IgD-negative memory B cell (primary cell): Measurements from ENCODE around the gene CRIP2. TPM values are rescaled to one million over a fixed set of nuclear protein-coding genes. Genes with fewer than 3 reads are reported as not detected.
A peak's percentile ranks its signal among the peaks of the same experiment; 100 is the strongest.

ENCODE experiments used
- H3K27ac Mint-ChIP-seq, 3 donors: one replicate each; pipeline ENCODE4 v1.8.0; 2020 to 2022; ENCODE audit warnings: mild to moderate bottlenecking in 3 of 3, mixed read lengths in 3 of 3, moderate library complexity in 1 of 3
- H3K27me3 Mint-ChIP-seq: one replicate; pipeline ENCODE4 v1.8.0; 2021; ENCODE audit warnings: mixed read lengths
- H3K36me3 Mint-ChIP-seq: one replicate; pipeline ENCODE4 v1.8.0; 2020; ENCODE audit warnings: mild to moderate bottlenecking, mixed read lengths
- H3K4me1 Mint-ChIP-seq, 3 donors: one replicate each; pipeline ENCODE4 v1.8.0; 2020 to 2022; ENCODE audit warnings: mixed read lengths in 3 of 3, mild to moderate bottlenecking in 1 of 3
- H3K4me3 Mint-ChIP-seq, 4 donors: one replicate each; pipeline ENCODE4 v1.8.0; 2020 to 2022; ENCODE audit warnings: mild to moderate bottlenecking in 4 of 4, mixed read lengths in 4 of 4, moderate library complexity in 3 of 4
- H3K9me3 Mint-ChIP-seq, 3 donors: one replicate each; pipeline ENCODE4 v1.8.0; 2020 to 2021; ENCODE audit warnings: mixed read lengths in 3 of 3, mild to moderate bottlenecking in 1 of 3
- polyA plus RNA-seq: library from polyadenylated mRNA; unstranded; fragments of 300-500 nt; fragmentation: Illumina TruSeq; gene quantifications from one replicate; pipeline ENCODE4 v1.2.3, GENCODE V29; 2021

The CRIP2 gene
- polyA plus RNA-seq, 1 donor from 2014 or later: 70.8 TPM

DNA sequence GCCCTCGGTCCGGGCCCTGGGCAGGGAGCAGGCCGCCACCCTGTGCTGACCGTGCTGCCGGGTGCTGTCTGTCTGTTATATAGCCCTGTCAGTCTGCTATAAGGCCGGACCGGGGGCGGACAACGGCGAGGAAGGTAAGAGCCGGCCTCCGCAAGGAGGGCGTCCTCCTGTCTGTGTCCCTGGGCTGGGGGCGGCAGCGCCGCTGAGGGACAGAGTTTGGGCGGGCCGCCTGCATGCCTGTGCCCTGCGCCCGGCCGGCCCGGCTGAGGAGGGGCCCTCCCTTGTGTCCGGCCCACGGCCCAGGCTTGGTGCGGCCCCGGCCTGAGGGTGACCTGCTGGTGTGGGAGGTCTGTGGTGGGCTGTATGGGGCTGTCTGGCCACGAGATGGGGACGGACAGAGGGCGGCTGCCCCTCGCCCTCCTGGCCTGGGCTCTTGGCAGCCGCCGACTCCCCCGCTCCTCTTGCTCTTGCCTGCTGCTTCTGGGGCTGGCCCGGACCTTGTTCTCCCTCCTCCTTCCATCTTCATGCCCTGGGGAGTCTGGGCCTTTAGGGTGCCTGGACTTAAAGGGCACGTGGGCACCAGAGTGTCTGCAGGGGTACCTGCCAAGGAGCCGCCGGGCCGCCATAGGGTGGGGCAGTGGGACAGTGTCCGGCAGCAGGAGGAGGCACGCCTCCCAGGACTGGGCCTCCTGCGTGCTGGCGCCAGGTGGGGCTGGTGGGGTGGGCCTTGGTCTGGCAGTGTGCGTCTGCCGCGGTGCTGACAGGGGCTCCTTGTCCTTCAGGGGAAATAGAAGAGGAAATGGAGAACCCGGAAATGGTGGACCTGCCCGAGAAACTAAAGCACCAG is 25.1 kb upstream of the CRIP2 start:
- H3K27ac Mint-ChIP-seq: no peak overlapping the region
- peaks cover 0 to 2% (median 0%) of the 10 kb centered on the region in 3 donors for H3K4me1 Mint-ChIP-seq
- peaks cover 1% of the 10 kb centered on the region for H3K36me3 Mint-ChIP-seq
- no peaks in the 10 kb centered on the region for H3K9me3 Mint-ChIP-seq
- no peaks in the 10 kb centered on the region for H3K27me3 Mint-ChIP-seq
- H3K4me3 Mint-ChIP-seq: no peak overlapping the region

DNA sequence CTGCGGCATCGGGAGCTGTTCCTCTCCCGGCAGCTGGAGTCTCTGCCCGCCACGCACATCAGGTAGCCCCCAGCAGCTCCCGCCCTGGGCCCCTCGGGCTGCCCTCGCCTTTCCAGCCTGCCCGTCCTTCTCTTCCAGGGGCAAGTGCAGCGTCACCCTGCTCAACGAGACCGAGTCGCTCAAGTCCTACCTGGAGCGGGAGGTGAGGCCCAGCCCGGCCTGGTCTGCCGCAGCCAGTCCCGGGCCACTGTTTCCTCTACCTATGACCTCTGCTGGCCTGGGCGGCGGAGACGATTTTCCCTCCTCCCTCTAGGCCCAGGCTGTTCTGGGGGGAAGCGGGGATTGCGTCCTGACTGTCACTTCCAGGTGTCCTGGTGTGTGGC is 24.5 kb upstream of the CRIP2 start:
- Mint-ChIP-seq H3K9me3 (no peaks in the 10 kb centered on the region), H3K4me3 (no peak overlapping the region), H3K36me3 (peaks cover 1% of the 10 kb centered on the region), H3K4me1 (peaks cover 0 to 2% (median 0%) of the 10 kb centered on the region in 3 donors), H3K27me3 (no peaks in the 10 kb centered on the region), H3K27ac (no peak overlapping the region)

DNA sequence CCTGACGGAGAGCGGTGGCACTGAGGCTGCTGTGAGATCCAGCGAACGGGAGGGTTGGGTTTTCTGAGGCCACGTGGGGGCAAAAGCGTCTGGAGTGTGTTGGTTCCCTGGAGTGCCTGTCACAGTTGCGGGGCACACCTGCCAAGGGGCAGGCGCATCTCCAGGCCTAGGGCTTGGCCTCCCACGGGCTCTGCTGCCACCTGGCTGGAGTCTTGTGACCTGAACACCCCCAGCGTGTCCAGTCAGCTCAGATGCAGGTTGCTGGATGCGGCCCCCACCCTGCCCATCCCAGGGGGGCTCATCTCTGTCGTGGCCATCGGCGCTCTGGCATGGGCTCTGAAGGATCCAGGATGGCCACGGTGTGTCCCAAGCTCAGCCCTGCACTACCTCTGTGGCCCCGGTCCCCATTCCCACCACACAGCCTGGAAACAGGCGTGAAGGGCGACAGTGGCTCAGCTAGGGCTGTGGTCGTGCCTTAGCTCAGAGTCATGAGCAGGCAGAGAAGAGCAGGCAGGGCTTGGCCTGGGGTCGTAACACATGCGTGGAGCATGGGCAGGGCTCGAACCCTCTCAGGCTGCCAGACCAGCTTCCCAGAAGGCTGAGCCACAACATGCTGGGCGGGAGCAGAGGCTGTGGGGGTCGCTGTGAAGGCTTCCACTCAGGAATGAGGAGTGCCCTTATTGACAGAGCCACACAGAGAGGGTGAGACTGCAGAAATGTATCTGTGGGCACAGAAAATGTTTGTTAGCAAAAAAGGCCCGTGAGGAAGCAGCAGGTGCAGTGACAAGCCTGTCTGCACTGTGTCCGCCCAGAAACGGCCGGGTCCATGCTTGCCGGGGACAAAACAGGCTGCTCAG is 23.5 kb upstream of the CRIP2 start:
- Mint-ChIP-seq H3K27me3 (no peaks in the 10 kb centered on the region), H3K36me3 (peaks cover 1% of the 10 kb centered on the region), H3K4me1 (peaks cover 0 to 2% (median 0%) of the 10 kb centered on the region in 3 donors), H3K9me3 (no peaks in the 10 kb centered on the region), H3K27ac (no peak overlapping the region), H3K4me3 (no peak overlapping the region)

DNA sequence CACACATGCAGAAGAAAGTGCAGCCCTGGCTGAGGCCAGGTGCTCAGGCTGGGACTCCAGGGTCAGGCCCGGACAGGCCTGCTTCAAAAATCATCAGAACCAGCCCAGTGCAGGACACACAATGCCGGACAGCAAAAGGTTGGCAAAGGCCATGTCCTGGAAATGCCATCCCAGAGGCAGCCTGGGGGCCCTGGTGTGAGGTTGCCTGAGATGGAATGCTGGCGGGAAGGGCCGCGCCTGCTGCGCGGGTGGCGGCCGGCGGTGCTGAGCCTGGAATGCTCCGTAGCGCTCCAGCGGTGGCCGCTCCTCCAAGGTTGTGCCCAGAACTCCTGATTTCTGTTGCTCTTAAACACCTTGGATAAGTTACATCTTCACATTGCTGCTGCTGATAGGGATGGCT is 21.7 kb upstream of the CRIP2 start:
- no peak overlapping the region for H3K4me3 Mint-ChIP-seq

DNA sequence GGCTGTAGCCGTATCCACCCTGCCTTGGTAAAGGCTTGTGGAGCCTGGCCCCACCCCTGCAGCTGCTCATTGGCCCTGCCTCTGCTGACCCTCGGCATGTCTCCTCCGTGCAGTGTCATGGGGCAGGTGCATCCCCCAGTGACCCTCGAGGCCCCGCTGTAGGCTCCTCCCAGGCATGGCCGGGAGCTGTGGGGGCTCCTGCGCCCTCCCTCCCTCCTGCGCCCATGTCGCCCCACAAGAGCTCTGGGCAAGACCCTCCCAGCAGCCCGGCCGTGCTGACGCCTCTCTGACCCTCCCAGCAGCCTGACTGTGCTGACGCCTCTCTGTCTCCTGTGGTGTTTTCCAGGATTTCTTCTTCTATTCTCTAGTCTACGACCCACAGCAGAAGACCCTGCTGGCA is 20.8 kb upstream of the CRIP2 start:
- Mint-ChIP-seq H3K27me3 (no peaks in the 10 kb centered on the region), H3K9me3 (no peaks in the 10 kb centered on the region), H3K4me1 (peaks cover 0 to 2% (median 0%) of the 10 kb centered on the region in 3 donors), H3K4me3 (no peak overlapping the region), H3K27ac (no peak overlapping the region), H3K36me3 (peaks cover 1% of the 10 kb centered on the region)

More for the DNA sequence above, 21.7 kb upstream of the CRIP2 start:
- Mint-ChIP-seq H3K27me3 (no peaks in the 10 kb centered on the region), H3K36me3 (peaks cover 1% of the 10 kb centered on the region), H3K27ac (no peak overlapping the region), H3K4me1 (peaks cover 0 to 2% (median 0%) of the 10 kb centered on the region in 3 donors), H3K9me3 (no peaks in the 10 kb centered on the region)

DNA sequence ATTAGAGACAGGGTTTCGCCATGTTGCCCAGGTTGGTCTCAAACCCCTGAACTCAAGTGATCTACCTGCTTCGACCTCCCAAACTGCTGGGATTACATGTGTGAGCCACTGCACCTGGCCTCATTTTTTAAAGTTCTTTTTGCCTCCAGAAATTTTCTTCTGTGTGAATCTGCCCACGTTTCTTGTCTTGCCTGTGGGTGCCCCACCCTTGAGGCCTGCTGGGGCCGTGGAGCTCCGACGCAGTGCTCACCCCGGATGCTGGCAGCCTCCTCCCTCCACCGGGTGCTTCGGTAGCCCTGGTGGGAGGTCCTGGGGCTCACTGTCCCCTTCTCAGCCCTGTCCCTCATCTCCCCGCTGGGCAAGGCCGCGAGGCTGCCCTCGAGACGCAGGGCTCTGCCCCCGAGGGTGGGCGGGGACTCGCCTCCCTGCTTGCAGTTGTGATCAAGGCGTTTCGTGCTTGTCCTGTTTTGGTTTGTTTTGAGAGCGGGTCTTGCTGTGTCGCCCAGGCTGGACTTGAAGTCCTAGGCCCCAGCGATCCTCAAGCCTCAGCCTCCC is 19.5 kb upstream of the CRIP2 start:
- Mint-ChIP-seq H3K36me3 (peaks cover 1% of the 10 kb centered on the region), H3K27ac (peak overlapping the region in 2 of 3 donors; percentile 14 to 69), H3K9me3 (no peaks in the 10 kb centered on the region), H3K4me3 (no peak overlapping the region), H3K4me1 (peaks cover 0 to 2% (median 0%) of the 10 kb centered on the region in 3 donors), H3K27me3 (no peaks in the 10 kb centered on the region)

DNA sequence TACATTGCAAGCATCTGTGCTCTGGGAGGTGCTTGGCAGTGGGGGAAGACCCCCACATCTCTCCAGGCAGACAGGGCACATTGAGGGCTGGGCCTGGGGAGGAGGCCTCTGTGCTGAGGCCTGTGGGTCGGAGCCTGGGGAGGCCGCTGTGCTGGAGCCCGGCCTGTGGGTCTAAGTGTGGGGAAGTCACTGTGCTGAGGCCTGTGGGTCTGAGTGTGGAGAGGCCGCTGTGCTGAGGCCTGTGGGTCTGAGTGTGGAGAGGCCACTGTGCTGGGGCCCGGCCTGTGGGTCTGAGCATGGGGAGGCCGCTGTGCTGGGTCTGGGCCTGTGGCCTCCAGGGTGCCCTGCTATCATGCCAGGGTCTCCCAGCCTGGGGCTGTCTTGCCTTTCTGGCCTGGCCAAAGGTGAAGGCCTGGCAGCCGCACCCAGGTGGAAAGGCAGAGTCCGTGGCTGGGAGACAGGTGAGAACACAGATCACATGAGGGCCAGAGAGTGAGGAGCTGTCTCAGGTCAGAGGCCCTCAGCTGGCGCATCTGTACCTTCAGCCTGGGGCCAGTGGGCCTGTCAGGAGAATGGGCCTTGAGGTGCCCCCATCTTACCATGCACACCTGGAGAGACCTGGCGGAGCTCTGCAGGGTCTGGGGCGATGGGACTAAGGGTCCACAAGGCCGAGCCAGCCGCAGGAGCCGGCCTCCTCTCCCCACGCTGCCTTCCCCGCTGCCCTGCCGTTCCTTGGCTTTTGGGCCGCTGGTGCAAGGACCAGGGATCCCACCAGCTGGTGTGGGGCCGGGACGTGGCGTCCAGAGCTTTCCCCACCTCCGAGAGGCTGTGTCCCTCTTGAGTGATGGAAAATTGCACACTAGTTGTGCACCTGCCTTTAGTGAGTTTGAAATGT is 18.6 kb upstream of the CRIP2 start:
- no peaks in the 10 kb centered on the region for H3K9me3 Mint-ChIP-seq

DNA sequence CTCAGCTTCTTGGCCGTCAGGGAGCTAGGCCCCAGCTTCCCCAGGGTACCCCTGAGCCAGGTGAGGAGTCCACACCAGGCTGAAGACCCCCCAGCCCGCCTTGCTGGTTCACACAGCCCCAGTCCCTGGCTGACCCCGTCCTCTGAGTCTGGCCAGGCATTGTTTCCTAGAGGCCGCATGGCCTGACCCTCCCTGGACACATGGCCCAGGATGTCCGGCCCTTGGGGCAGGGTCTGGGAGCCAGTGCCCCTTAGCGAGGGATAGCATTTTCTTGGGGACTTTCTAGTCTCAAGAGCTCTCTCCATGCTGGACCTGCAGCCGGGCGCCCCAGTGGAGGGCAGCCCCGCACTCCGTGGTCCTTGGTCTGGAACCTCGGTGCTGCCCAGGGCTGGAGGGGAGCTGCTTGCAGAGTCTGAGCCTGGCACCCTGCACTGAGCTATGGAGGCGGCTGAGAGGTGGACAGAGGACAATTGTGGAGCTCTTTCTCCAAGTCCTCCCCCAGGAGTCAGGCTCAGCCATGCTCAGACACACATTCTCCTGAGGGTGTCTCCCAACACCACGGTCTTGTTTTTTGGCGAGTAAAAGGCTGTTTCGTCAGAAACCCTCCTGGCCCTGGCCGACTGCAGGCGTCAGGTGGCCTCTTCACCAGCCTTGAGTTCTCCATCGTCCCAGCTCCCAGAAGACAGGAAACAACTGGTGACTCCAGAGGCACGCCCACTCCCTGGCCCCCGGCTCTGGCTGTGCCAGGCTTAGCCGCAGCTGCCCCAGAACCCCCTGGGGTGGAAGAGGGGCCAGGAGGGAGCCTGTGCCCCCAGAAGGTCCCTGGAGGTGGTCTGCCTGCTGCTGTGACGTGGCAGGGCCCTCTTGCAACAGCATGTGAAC is 17.6 kb upstream of the CRIP2 start:
- Mint-ChIP-seq H3K36me3 (peaks cover 3% of the 10 kb centered on the region), H3K9me3 (no peaks in the 10 kb centered on the region), H3K27me3 (no peaks in the 10 kb centered on the region), H3K4me3 (no peak overlapping the region), H3K4me1 (peaks cover 0 to 2% (median 0%) of the 10 kb centered on the region in 3 donors), H3K27ac (peak overlapping the region in 1 of 3 donors; percentile 23)

More for the DNA sequence above, 18.6 kb upstream of the CRIP2 start:
- no peak overlapping the region for H3K4me3 Mint-ChIP-seq
- H3K27me3 Mint-ChIP-seq: no peaks in the 10 kb centered on the region
- peaks cover 0 to 2% (median 0%) of the 10 kb centered on the region in 3 donors for H3K4me1 Mint-ChIP-seq
- peaks cover 1% of the 10 kb centered on the region for H3K36me3 Mint-ChIP-seq
- H3K27ac Mint-ChIP-seq: peak overlapping the region in 2 of 3 donors; percentile 23 to 69

DNA sequence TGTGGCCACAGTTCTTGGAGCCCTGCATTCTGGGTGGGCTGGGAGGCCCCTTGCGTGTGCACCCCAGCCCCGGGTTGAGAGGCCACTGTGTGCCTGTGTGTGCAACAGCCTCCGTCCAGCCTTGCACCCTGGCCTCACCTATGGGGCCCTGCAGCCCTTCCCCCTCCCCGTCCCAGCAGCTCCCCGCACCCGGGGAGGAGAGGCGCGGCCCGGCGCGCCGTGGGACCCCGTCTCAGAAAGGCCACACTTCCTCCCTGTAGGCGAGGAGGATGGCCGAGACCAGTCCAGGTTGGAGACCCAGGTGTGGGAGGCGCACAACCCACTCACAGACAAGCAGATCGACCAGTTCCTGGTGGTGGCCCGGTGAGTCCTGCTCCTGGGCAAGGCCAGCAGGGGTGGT is 16.6 kb upstream of the CRIP2 start:
- Mint-ChIP-seq H3K4me1 (no peaks in the 10 kb centered on the region), H3K4me3 (no peak overlapping the region), H3K9me3 (no peaks in the 10 kb centered on the region), H3K36me3 (peaks cover 2% of the 10 kb centered on the region), H3K27me3 (no peaks in the 10 kb centered on the region), H3K27ac (no peak overlapping the region)

DNA sequence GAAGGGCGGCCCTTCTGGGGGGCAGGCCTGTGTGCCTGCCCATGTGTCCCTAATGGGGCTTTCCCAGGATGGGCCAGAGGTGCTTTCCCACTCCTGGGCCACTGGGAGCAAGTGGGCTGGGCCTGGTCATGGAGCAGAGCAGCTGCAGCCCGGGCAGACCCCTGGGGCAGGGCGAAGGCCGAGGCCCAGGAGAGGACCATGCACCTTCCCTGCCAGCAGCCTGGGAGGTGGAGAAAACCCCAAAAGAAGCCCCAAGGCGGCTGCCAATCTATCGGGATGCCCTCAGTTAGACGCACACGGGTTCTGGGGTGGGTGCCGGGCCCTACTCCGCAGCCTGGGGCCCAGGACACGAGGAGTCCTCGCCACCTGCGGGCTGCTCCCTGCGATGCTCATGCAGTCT is 16.1 kb upstream of the CRIP2 start:
- H3K36me3 Mint-ChIP-seq: peaks cover 2% of the 10 kb centered on the region
- H3K4me1 Mint-ChIP-seq: no peaks in the 10 kb centered on the region
- no peak overlapping the region for H3K27ac Mint-ChIP-seq
- no peaks in the 10 kb centered on the region for H3K27me3 Mint-ChIP-seq
- H3K4me3 Mint-ChIP-seq: no peak overlapping the region
- no peaks in the 10 kb centered on the region for H3K9me3 Mint-ChIP-seq

DNA sequence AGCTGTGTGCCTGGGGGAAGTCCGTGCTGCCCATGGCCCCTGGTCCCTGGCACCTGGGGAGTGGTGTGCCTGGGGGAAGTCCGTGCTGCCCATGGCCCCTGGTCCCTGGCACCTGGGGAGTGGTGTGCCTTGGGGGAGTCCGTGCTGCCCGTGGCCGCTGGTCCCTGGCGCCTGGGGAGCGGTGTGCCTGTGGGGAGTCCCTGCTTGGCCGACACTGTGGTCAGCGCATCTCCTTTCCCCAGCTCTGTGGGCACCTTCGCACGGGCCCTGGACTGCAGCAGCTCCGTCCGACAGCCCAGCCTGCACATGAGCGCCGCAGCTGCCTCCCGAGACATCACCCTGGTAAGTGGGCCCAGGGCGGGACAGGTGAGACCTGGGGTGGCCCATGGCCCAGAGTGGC is 14.5 kb upstream of the CRIP2 start:
- H3K27ac Mint-ChIP-seq: no peak overlapping the region
- H3K4me3 Mint-ChIP-seq: no peak overlapping the region

DNA sequence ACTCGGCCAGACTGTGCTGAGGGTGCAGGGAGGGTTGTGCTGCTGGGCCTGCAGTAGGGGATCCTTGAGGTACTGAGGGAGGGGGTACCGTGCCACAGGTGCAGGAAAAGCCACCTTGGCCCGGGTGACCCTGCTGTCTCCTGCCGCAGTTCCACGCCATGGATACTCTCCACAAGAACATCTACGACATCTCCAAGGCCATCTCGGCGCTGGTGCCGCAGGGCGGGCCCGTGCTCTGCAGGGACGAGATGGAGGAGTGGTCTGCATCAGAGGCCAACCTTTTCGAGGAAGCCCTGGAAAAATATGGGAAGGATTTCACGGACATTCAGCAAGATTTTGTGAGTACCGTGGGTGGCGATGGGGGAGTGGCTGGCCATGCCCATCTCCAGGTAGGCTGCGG is 14.0 kb upstream of the CRIP2 start:
- H3K9me3 Mint-ChIP-seq: no peaks in the 10 kb centered on the region
- peaks cover 2% of the 10 kb centered on the region for H3K36me3 Mint-ChIP-seq
- H3K4me1 Mint-ChIP-seq: no peaks in the 10 kb centered on the region
- no peaks in the 10 kb centered on the region for H3K27me3 Mint-ChIP-seq
- H3K4me3 Mint-ChIP-seq: no peak overlapping the region
- no peak overlapping the region for H3K27ac Mint-ChIP-seq

More for the DNA sequence above, 14.5 kb upstream of the CRIP2 start:
- Mint-ChIP-seq H3K36me3 (peaks cover 2% of the 10 kb centered on the region), H3K9me3 (no peaks in the 10 kb centered on the region), H3K4me1 (no peaks in the 10 kb centered on the region), H3K27me3 (no peaks in the 10 kb centered on the region)

DNA sequence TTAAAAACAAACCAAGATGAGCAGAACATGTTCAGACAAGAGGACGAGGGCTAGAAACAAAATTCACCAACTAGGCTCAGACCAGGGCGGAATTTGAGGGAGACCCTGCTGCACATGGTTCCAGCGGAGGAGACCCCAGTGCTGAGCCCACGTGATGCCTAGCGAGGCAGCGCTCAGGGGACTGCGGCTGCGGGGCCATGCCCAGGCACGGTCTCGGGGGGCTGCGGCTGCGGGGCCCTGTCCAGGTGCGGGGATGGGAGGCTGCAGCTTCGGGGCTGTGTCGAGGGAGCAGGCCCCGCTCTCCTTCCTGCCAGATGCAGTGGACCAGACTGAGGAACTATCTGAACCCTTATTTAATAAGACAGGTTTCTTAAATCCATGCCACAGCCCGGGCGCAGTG is 12.7 kb upstream of the CRIP2 start:
- Mint-ChIP-seq H3K9me3 (no peaks in the 10 kb centered on the region), H3K27me3 (no peaks in the 10 kb centered on the region), H3K27ac (no peak overlapping the region)

DNA sequence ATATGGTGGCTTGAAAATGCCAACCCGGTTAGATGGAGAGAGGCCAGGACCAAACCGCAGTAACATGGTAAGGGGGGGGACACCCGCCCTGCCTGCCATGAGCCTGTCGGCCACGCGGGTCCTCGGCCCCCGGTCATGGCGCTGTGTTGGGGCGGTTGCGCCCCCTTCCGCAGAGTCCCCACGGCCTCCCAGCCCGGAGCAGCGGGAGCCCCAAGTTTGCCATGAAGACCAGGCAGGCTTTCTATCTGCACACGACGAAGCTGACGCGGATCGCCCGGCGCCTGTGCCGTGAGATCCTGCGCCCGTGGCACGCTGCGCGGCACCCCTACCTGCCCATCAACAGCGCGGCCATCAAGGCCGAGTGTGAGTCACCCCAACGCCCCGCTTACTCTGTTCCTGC is 10.1 kb upstream of the CRIP2 start:
- Mint-ChIP-seq H3K36me3 (peaks cover 2% of the 10 kb centered on the region), H3K4me1 (no peaks in the 10 kb centered on the region), H3K9me3 (no peaks in the 10 kb centered on the region), H3K27me3 (no peaks in the 10 kb centered on the region), H3K4me3 (no peak overlapping the region), H3K27ac (no peak overlapping the region)

More for the DNA sequence above, 12.7 kb upstream of the CRIP2 start:
- Mint-ChIP-seq H3K4me3 (no peak overlapping the region), H3K4me1 (no peaks in the 10 kb centered on the region), H3K36me3 (peaks cover 2% of the 10 kb centered on the region)
